ENCODE data around the gene LIF.
A peak's percentile ranks its signal among the peaks of the same experiment; 100 is the strongest.

The LIF gene

GRCh38 chr22:30287648-30288418 lies 41.3 kb upstream of the LIF start (continued):
- TF ChIP-seq ZNF707 (tag by site-specific recombination; IDR thresholded peaks at IDR 0.05) (no peak), ZNF391 (tag by site-specific recombination; IDR thresholded peaks at IDR 0.05; ENCODE audit: borderline replicate concordance, low read depth) (no peak), SCRT2 (tag by site-specific recombination; IDR thresholded peaks at IDR 0.05) (no peak), ZNF174 (tag by site-specific recombination; IDR thresholded peaks at IDR 0.05) (no peak), ZNF311 (tag by site-specific recombination; IDR thresholded peaks at IDR 0.05; ENCODE audit: borderline replicate concordance) (no peak), BCL11B (tag by site-specific recombination; IDR thresholded peaks at IDR 0.05; ENCODE audit: low read depth) (no peak), ZNF621 (tag by site-specific recombination; IDR thresholded peaks at IDR 0.05) (no peak), ZNF223 (tag by site-specific recombination; IDR thresholded peaks at IDR 0.05) (no peak), ZNF558 (tag by site-specific recombination; IDR thresholded peaks at IDR 0.05) (no peak), ZNF692 (tag by site-specific recombination; IDR thresholded peaks at IDR 0.05) (no peak), ZFP41 (tag by site-specific recombination; IDR thresholded peaks at IDR 0.05; ENCODE audit: borderline replicate concordance) (no peak), GLIS2 (tag by site-specific recombination; IDR thresholded peaks at IDR 0.05) (peak; percentile 82), AEBP2 (tag by site-specific recombination; IDR thresholded peaks at IDR 0.05; ENCODE audit: borderline replicate concordance) (no peak), ZEB2 (tag by site-specific recombination; IDR thresholded peaks at IDR 0.05) (no peak), WT1 (tag by site-specific recombination; IDR thresholded peaks at IDR 0.05) (no peak), ZNF266 (tag by site-specific recombination; IDR thresholded peaks at IDR 0.05; ENCODE audit: low read depth) (no peak), ZNF544 (tag by site-specific recombination; IDR thresholded peaks at IDR 0.05) (no peak), ZBTB17 (tag by site-specific recombination; IDR thresholded peaks at IDR 0.05) (peak; percentile 29; the same call in 1 of the 2 replicates), ZNF571 (tag by site-specific recombination; IDR thresholded peaks at IDR 0.05) (no peak), ZBTB7A (tag by site-specific recombination; IDR thresholded peaks at IDR 0.05; ENCODE audit: low read depth) (no peak; the same call in 1 of the 2 replicates), KLF8 (tag by site-specific recombination; IDR thresholded peaks at IDR 0.05) (peak; percentile 50; the same call in 1 of the 2 replicates), ZNF112 (tag by site-specific recombination; IDR thresholded peaks at IDR 0.05) (no peak), SETDB1 (IDR thresholded peaks at IDR 0.05; ENCODE audit: insufficient read length, low read length) (no peak), ZNF37A (tag by site-specific recombination; IDR thresholded peaks at IDR 0.05) (no peak), SP3 (tag by site-specific recombination; IDR thresholded peaks at IDR 0.05) (peak; percentile 37; the same call in 1 of the 2 replicates), ZNF221 (tag by site-specific recombination; IDR thresholded peaks at IDR 0.05; ENCODE audit: borderline replicate concordance) (no peak), ZSCAN5A (tag by site-specific recombination; IDR thresholded peaks at IDR 0.05) (no peak), ZNF518A (tag by site-specific recombination; conservative IDR thresholded peaks at IDR 0.05; ENCODE audit: low read depth) (no peak), ZNF366 (tag by site-specific recombination; conservative IDR thresholded peaks at IDR 0.05) (no peak), FEZF1 (tag by site-specific recombination; IDR thresholded peaks at IDR 0.05) (no peak)

All from HEK293 (cell line).